ENCODE measurements around the gene RSL1D1. TPM values are rescaled to one million over a fixed set of nuclear protein-coding genes. Genes with fewer than 3 reads are reported as not detected.

Gene RSL1D1
- total RNA-seq, 3 donors from 2014 or later, result 150 to 219 (median 172) TPM

DNA sequence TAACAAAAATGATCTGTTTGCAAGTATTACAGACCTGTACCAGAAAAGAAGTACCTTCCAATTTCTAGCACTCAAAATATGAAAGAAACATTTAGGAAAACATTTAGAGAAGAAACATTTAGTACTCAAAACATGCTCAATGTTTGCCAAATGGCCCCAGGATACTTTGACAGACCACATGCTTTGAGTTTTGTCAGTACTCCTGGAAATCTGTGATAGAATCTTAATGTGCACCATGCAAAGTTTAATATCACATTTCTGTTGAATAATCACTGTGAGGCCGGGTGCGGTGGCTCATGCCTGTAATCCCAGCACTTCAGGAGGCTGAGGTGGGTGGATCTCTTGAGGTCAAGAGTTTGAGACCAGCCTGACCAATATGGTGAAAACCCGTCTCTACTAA, 45.8 kb downstream of the RSL1D1 start:
- peak overlapping the region in 1 of 2 donors; percentile 61 for H3K27ac ChIP-seq
- H3K4me3 ChIP-seq, result no peak overlapping the region
- no peaks in the 10 kb centered on the region for H3K27me3 ChIP-seq
- intact Hi-C loops (cut with DNase I; ENCODE audit: low total_unique reads), result no loop called here
- H3K4me1 ChIP-seq, result no peaks in the 10 kb centered on the region
- DNase-seq (ENCODE audit: low spot score in 2 of 2), result peak in 1 of 2 donors; percentile 39
- H3K36me3 ChIP-seq, result no peaks in the 10 kb centered on the region
- TF ChIP-seq, protein P1, sequence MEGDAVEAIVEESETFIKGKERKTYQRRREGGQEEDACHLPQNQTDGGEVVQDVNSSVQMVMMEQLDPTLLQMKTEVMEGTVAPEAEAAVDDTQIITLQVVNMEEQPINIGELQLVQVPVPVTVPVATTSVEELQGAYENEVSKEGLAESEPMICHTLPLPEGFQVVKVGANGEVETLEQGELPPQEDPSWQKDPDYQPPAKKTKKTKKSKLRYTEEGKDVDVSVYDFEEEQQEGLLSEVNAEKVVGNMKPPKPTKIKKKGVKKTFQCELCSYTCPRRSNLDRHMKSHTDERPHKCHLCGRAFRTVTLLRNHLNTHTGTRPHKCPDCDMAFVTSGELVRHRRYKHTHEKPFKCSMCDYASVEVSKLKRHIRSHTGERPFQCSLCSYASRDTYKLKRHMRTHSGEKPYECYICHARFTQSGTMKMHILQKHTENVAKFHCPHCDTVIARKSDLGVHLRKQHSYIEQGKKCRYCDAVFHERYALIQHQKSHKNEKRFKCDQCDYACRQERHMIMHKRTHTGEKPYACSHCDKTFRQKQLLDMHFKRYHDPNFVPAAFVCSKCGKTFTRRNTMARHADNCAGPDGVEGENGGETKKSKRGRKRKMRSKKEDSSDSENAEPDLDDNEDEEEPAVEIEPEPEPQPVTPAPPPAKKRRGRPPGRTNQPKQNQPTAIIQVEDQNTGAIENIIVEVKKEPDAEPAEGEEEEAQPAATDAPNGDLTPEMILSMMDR (IDR thresholded peaks at IDR 0.05), result no peak
- TF ChIP-seq POLR2AphosphoS5 (IDR thresholded peaks at IDR 0.05) (no peak), POLR2A (IDR thresholded peaks at IDR 0.05) (no peak)
- H3K9me3 ChIP-seq, result no peaks in the 10 kb centered on the region

DNA sequence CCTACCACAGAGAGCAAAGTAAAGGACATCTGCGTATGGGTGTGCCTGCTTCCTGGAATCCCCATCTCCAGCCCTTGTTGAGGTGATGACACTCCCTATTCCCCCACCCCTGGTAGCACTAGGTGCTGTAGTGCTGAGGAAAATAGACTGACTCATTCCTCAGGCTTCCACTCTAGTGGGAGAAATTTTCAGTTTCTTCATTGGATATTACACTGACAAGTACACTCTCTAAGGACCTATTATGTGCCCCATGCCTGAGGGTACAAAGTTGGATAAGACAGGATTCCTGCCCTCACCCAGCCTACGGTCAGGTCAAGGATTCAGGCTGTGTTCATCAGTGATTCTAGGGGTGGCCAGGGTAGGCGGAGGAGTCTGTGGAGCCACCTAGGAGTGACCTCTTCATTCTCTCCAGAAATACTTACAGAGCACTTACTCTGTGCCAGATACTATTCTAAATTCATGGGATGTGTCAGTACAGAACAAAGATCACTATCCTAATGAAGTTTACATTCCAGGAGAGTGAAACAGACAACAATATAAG, 49.8 kb downstream of the RSL1D1 start:
- Histone ChIP-seq H3K27me3 (no peaks in the 10 kb centered on the region), H3K4me1 (peaks cover 0 to 11% of the 10 kb centered on the region in 2 donors), H3K9me3 (no peaks in the 10 kb centered on the region), H3K27ac (no peak overlapping the region), H3K4me3 (no peak overlapping the region), H3K36me3 (no peaks in the 10 kb centered on the region)
- intact Hi-C loops (cut with DNase I; ENCODE audit: low total_unique reads), result no loop called here
- no peak for DNase-seq (ENCODE audit: low spot score in 2 of 2)
- no peak for TF ChIP-seq POLR2AphosphoS5 (IDR thresholded peaks at IDR 0.05)
- TF ChIP-seq, protein P1 (IDR thresholded peaks at IDR 0.05), result no peak
- no peak for TF ChIP-seq POLR2A (IDR thresholded peaks at IDR 0.05)

DNA sequence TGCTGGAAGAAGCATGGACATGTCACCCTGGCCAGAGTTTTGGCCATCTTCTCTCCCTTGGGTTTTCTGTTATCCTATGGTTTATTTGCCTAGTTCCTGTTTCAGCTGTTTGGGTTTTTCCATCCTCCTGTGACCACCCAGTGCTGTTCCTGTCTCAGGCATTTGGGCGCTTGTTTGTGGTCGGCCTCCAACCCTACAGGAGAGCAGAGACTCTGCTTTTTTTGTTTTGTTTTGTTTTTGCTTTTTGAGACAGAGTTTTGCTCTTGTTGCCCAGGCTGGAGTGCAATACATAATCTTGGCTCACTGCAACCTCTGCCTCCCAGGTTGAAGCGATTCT, 51.0 kb downstream of the RSL1D1 start:
- no peak for DNase-seq (ENCODE audit: low spot score in 2 of 2)
- Histone ChIP-seq H3K4me3 (no peak overlapping the region), H3K27ac (no peak overlapping the region), H3K36me3 (no peaks in the 10 kb centered on the region), H3K27me3 (no peaks in the 10 kb centered on the region), H3K4me1 (peaks cover 5 to 11% of the 10 kb centered on the region in 2 donors), H3K9me3 (no peaks in the 10 kb centered on the region)
- intact Hi-C loops (cut with DNase I; ENCODE audit: low total_unique reads), result no loop called here
- TF ChIP-seq POLR2A (IDR thresholded peaks at IDR 0.05), result no peak
- TF ChIP-seq POLR2AphosphoS5 (IDR thresholded peaks at IDR 0.05), result no peak

DNA sequence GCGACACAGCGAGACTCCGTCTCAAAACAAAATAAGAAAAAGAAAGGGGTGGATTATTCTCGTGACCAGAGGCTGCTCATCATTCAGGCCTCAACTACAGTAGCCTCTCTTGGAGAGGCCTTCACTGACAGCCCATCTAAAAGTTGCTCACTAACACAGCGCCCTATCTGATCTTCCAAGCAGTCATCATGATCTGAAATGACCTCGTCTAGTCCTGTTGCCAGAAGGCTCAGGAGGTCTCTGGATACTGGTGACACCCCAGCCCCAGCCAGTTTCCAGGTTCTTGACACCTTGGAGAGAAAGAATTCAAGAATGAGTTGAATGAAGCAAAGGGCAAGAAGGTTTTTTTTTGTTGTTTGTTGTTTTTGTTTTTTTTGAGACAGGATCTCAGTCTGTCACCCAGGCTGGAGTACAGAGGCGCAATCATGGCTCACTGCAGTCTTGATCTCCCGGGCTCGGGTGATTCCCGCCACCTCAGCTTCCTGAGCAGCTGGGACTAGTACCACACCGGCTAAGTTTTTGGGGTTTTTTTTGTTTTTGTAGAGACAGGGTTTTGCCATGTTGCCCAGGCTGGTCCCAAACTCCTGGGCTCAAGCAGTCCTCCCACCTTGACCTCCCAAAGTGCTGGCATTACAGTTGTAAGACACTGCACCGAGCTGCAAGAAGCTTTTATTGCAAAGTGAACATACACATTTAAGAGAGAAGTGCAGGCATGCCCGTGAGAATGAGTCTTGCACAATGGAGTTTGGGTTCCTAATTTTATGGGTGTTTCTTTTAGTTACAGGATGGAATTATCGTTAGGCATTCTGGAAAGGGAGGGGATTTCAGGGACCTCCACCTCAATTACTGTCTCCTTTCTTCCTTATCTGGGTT, 51.6 kb downstream of the RSL1D1 start:
- DNase-seq (ENCODE audit: low spot score in 2 of 2), result no peak
- H3K36me3 ChIP-seq, result no peaks in the 10 kb centered on the region
- peak overlapping the region in 1 of 2 donors; percentile 4 for H3K27ac ChIP-seq
- no peak overlapping the region for H3K4me3 ChIP-seq
- H3K9me3 ChIP-seq, result no peaks in the 10 kb centered on the region
- H3K27me3 ChIP-seq, result no peaks in the 10 kb centered on the region
- TF ChIP-seq, protein P1 (IDR thresholded peaks at IDR 0.05), result no peak
- no peak for TF ChIP-seq POLR2AphosphoS5 (IDR thresholded peaks at IDR 0.05)
- no peak for TF ChIP-seq POLR2A (IDR thresholded peaks at IDR 0.05)
- peaks cover 9 to 11% of the 10 kb centered on the region in 2 donors for H3K4me1 ChIP-seq
- intact Hi-C loops (cut with DNase I; ENCODE audit: low total_unique reads), result no loop called here

DNA sequence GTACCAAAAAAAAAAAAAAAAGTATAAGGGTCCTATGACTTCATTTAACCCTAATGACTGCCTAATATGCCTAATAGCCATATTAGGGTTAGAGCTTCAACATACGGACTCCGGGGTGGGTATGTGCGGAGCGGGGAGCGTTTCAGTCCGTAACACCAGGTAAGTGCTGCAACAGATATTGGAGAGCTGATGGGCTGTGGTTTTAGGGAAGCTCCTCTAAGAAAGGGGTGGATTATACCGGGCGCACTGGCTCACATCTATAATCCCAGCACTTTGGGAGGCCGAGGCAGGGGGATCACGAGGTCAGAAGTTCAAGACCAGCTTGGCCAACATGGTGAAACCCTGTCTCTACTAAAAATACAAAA, 52.3 kb downstream of the RSL1D1 start:
- intact Hi-C loops (cut with DNase I; ENCODE audit: low total_unique reads), result no loop called here
- Histone ChIP-seq H3K27me3 (no peaks in the 10 kb centered on the region), H3K4me3 (no peak overlapping the region), H3K27ac (peak overlapping the region; percentile 4 to 98), H3K36me3 (no peaks in the 10 kb centered on the region), H3K4me1 (peaks cover 9 to 11% of the 10 kb centered on the region in 2 donors), H3K9me3 (no peaks in the 10 kb centered on the region)
- DNase-seq (ENCODE audit: low spot score in 2 of 2), result no peak
- TF ChIP-seq POLR2AphosphoS5 (IDR thresholded peaks at IDR 0.05), result no peak
- TF ChIP-seq, protein P1 (IDR thresholded peaks at IDR 0.05), result no peak
- no peak for TF ChIP-seq POLR2A (IDR thresholded peaks at IDR 0.05)
